HL-60/S4 (cell line): ENCODE data around the gene MALT1.
"Not testable (repeated sequence)": the region's sequence is repeated elsewhere in the genome, so short reads cannot be mapped to it uniquely, and the experiment has no call there.

Experiments used
- in situ Hi-C: fragments of 300-500 bp; cut with MboI; formaldehyde crosslinking; loops from 2 replicates; pipeline ENCODE4 v1.14.3; 2022; ENCODE audit warnings: low sequenced_read_pairs

Gene MALT1

GRCh38 chr18:58671111-58671631, at the start of gene MALT1:
TSS of gene MALT1 (plus strand) at chr18:58671465. CDS start at chr18:58671644, 179 bp downstream.
- in situ Hi-C loops = no loop called here

- in situ Hi-C loops = no loop called here
Measured at GRCh38 chr18:58624011-58624410, 47.3 kb upstream of the MALT1 start.

- in situ Hi-C loops = no loop called here
Measured at GRCh38 chr18:58625839-58626238, 45.4 kb upstream of the MALT1 start.

- in situ Hi-C loops = no loop called here
Measured at GRCh38 chr18:58630071-58630470, 41.2 kb upstream of the MALT1 start.

- in situ Hi-C loops = no loop called here
Measured at GRCh38 chr18:58631301-58631700, 40.0 kb upstream of the MALT1 start.

- in situ Hi-C loops = no loop called here
Measured at GRCh38 chr18:58632552-58632951, 38.7 kb upstream of the MALT1 start.

- in situ Hi-C loops = no loop called here
Measured at GRCh38 chr18:58633874-58634273, 37.4 kb upstream of the MALT1 start.

GRCh38 chr18:58635891-58636290, 35.4 kb upstream of the MALT1 start:
- in situ Hi-C loops = no loop called here

- in situ Hi-C loops = no loop called here
Measured at GRCh38 chr18:58637197-58637596, 34.1 kb upstream of the MALT1 start.

GRCh38 chr18:58637946-58638345, 33.3 kb upstream of the MALT1 start:
- in situ Hi-C loops = no loop called here

- in situ Hi-C loops = no loop called here
Measured at GRCh38 chr18:58638441-58638840, 32.8 kb upstream of the MALT1 start.

- in situ Hi-C loops = no loop called here
Measured at GRCh38 chr18:58639237-58639636, 32.0 kb upstream of the MALT1 start.

- in situ Hi-C loops = no loop called here
Measured at GRCh38 chr18:58639751-58640427, 31.4 kb upstream of the MALT1 start.

- in situ Hi-C loops = no loop called here
Measured at GRCh38 chr18:58640428-58640805, 30.8 kb upstream of the MALT1 start.

- in situ Hi-C loops = no loop called here
Measured at GRCh38 chr18:58640891-58641610, 30.2 kb upstream of the MALT1 start.

- in situ Hi-C loops = not testable (repeated sequence)
Measured at GRCh38 chr18:58643557-58643956, 27.7 kb upstream of the MALT1 start.

GRCh38 chr18:58645398-58645797, 25.9 kb upstream of the MALT1 start:
- in situ Hi-C loops = no loop called here

- in situ Hi-C loops = no loop called here
Measured at GRCh38 chr18:58646334-58646862, 24.9 kb upstream of the MALT1 start.

- in situ Hi-C loops = no loop called here
Measured at GRCh38 chr18:58649966-58650816, 21.1 kb upstream of the MALT1 start.

- in situ Hi-C loops = not testable (repeated sequence)
Measured at GRCh38 chr18:58650830-58651229, 20.4 kb upstream of the MALT1 start.

- in situ Hi-C loops = not testable (repeated sequence)
Measured at GRCh38 chr18:58653144-58653722, 18.0 kb upstream of the MALT1 start.
